Ecto neural progenitor cell (in vitro differentiated cells): ENCODE data around the gene C10orf143.
"Not testable (repeated sequence)": the region's sequence is repeated elsewhere in the genome, so short reads cannot be mapped to it uniquely, and the experiment has no call there.

ENCODE experiments used
- DNase-seq: peaks from one replicate; pipeline ENCODE4 v3.0.0-alpha.2; 2018; ENCODE audit warnings: low spot score

The C10orf143 gene

DNA sequence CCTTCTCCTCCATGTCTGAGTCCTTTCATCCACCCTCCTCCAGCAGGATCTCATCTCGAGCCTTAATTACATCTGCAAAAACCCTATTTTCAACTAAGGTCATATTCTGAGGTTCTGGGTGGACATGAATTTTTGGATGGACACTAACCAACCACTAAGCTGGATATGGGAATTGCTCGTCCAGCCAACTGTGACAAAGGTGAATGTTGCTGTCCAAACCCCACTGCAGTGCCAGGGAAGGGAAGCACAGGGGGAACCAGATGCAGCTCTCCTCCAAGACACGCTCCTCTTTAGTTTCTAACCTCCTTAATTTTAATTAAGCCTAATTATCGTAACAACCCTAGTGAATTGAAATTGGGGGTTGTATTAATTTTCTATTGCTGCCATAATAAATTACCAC, 81.4 kb downstream of the C10orf143 start:
- DNase-seq: no peak

DNA sequence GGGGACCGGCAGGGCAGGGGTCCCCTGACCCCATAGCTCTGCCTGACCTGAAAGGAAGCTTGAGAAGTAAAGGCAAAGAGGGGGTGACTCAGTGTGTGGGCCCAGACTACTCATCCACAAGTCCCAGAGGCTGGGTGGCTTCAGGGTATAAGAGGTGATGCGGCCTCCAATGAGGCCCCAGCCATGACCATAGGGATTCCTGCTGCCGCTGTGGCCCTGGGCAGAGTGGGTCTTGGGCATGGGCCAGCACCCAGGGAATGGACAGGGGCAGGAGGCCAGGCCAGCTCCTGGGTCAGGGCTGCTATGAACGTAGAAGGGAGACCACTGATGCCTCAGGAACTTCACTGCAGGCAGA, 82.2 kb downstream of the C10orf143 start:
- DNase-seq: no peak

DNA sequence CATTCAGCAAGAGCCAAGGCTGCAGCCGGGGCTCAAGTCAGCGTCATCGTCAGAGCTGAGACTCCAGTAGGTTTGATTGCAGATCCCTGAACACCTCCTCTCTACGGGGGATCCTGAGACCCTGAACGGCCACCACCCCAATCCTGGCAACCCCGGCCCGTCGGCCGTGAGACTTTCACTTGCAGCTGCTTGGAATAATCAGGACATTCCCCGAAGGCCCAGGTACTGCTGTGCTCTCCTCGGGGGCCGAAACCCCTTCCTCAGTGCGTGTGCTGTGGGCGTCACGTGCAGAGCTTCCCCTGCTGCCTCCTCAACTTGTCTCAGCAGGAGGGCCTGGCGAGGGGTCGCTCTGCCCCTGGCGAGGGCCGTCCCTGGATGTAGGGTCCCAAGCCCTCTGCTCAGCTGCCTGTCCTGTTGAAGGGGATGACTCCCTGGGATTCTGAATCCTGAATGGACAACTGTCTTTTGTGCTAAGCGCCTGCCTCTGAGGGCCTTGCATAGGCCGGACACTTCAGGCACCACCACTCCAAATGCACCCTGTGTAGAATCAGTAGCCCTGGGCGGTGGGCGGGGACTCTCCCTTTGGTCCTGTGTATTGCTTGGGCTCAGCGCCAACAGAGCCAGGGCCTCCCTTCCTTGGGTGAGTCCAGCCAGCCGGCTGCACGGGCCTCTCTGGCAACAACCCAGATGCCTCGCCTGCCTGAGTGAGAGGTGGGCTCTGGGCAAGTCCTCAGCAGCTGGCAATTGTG, 82.7 kb downstream of the C10orf143 start:
- no peak for DNase-seq

DNA sequence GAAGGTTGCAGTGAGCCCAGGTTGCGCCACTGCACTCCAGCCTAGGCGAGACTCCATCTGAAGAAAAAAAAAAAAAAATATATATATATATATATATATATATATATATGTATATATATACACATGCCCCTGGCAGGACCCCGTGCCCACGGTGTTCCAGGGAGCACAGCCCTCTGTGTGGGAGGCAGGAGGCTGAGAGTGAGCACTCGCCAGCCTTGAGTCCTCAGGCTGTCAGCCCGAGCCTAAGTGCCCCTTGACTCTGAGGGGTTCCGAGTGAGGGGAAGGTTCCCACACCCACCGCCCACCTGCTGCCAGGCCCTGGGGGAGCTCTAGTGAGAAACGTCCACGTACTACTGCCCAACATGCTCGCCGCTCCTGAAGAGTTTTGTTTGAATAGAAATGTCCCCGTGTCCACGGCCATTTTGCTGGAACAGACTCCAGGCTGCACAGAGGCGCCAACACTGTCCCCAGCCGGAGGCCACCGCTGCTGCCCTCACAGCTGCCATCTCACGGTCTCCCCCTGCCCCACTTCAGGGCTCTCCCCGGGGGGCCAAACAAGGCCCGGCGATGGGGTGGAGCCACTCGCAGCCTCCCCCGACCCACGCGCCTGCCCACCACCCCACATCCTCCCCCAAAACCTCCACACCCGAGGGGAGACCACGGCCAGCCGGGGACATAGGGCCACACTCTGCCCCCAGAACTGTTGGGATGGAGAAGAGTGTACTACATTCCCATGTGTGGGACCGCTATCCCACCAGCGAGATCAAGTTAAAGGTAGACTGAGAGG, 83.8 kb downstream of the C10orf143 start:
- no peak for DNase-seq

DNA sequence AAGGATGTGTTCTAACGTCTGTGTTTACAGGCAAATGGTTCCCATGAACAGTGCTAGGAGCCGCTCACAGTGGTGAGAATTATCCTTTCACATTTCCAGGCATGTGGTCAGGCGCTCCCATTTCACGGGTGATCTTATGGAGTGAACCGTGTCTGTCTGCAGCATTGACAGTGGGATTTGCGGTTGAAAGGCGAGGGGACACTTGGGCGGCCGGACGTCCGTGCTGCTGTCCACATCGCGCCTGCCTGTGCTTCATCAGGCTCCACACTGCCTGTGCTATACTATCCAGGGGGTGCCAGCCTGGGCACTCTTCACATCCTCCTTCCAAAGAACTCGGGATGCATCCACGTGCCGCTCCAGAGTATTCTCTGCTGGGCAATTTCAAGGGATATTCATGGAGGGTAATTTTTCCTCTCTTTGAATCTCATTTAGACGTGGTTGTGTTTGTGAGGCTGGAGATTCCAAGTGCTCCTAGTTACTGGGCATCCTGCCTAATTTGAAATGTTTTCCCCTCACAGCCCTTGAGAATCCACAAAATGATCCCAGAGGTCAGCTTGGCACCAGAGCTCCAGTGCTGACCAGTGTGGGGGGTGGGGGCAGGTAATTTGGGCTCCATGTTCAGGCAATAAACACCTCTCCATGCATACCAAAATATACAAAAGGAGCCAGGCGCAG, 84.7 kb downstream of the C10orf143 start:
- no peak for DNase-seq

DNA sequence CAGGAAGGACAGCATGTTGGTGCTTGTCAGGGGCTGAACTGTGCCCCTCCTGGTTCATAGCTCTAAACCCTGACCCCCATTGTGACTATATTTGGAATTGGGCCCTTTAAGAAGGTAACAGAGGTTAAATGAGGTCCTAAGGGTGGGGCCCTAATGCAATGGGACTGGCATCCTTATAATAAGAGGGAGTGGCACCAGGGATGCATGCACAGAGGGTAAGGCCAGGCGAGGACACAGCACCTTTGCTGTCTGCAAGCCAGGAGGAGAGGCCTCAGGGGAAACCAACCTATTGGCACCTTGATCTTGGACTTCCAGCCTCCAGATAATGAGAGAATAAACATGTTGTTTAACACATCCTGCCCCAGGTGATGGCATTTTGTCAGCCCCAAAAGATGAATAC, 85.3 kb downstream of the C10orf143 start:
- no peak for DNase-seq

DNA sequence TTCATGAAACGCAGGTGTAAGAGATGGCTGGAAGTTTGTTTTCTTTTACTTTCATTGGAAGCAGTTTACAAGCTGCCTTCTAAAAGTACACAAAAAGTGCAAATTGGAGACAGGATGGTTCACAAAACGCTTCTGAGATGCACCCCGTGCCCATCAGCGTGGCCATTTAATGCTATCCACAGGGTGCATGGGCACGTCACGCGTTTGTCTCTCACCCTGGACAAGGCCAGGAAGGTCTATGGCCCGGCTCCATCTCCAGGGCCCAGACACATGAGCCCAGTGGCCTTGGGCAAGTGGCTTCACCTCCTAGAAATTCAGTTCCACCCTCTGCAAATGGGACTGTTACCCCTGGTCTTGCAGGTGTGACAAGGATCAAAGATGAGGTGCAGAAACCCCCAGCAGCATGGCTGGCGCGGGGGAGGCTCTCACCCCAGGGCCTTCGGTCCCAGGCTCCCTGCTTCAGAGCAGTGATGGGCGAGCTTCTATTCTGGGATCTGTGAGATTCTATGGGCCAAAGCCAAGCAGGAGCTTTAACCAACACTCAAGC, 85.8 kb downstream of the C10orf143 start:
- no peak for DNase-seq

DNA sequence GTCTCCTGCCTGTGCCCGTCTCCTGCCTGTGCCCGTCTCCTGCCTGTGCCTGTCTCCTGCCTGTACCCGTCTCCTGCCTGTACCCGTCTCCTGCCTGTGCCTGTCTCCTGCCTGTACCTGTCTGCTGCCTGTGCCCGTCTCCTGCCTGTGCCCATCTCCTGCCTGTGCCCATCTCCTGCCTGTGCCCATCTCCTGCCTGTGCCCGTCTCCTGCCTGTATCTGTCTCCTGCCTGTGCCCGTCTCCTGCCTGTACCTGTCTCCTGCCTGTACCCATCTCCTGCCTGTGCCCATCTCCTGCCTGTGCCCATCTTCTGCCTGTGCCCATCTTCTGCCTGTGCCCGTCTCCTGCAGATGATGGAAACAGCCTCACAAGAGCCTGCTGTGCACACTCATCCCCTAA, 86.3 kb downstream of the C10orf143 start:
- not testable (repeated sequence) for DNase-seq

DNA sequence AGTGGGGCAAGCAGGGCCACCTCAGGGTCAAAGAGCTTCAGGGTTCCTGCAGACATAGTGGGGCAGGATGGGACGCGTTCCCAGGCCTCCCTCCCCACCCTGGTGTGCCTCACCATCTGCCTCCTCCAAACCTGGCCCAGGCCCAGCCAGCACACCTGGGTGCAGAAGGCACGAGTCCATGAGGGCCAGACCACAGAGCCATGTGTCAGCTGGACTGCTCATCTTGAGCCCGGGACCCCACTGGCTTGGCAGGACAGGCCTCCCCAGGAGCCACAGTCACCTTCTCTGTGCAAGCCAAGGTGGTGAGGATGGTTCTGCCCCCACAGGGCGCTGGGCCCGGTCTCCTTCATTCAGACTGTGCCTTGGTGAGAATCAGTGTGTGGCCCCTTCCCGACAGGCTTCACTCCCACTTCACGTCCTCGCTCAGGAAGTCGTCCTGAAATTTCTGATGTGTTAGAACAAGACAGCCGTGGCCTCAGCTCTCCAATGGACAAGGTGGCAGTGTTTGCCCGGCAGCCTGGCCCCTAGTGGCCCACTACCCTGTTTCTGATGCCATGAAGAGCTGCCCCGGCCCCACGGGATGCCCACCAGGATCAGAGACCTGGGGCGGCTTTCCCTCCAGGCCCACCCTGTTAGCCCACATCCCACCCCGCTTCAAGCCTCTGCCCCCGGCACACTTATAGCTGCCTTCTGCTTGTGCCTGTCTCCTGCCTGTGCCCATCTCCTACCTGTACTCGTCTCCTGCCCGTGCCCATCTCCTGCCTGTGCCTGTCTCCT, 87.0 kb downstream of the C10orf143 start:
- DNase-seq: no peak

DNA sequence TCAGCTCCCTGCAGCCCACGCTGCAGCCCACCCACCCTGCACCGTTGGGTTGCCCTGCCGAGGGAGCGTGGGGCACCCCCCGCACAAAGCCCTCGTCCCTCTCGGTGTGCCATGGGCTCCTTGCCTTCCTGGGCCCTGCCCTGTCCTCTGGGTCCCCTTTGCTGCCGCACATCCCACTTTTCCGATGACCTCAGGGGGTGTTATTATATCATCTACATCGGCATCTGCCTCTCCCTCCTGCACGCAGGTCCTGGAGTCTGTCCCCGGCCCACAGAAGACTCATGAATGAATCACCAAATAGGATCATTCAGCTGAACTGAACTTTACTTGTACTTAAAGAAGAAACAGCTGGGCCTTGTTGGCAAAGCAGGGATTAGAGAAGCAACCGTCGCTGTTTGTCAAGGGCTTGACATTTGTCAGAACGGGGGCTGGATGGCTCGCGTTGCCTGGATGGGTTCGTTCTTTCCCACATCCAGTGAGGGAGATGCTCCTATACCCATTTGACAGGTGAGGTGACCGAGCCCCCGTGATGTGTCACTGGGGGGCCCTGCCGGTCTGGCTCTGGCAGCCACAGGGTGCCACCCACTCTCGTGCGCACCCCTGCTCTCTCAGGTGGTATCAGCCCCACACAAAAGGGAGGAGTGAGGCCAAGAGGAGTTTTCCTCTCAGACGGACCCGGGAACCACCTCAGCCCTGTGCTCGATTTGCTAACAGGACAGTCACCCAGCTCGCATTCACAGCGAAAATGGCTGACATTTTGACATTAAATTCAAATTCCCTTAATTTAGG, 87.9 kb downstream of the C10orf143 start:
- DNase-seq: peak; percentile 43

DNA sequence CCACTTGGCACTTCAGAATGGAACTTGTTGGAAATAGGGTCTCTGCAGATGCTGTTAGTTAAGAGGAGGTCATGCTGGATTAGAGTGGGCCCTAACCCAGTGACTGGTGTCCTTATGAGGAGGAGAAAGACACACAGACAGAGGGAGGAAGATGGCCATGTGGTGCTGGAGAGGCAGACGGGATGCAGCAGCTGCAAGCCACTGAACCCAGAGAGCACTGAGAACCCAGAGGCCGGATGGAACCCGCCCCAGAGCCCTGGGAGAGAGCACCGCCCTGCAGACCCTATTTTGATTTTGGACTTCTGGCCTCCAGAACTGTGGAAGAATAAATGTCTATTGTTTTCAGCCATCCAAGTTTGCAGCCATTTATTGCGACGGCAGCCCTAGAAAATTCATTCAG, 88.5 kb downstream of the C10orf143 start:
- peak; percentile 19 for DNase-seq

DNA sequence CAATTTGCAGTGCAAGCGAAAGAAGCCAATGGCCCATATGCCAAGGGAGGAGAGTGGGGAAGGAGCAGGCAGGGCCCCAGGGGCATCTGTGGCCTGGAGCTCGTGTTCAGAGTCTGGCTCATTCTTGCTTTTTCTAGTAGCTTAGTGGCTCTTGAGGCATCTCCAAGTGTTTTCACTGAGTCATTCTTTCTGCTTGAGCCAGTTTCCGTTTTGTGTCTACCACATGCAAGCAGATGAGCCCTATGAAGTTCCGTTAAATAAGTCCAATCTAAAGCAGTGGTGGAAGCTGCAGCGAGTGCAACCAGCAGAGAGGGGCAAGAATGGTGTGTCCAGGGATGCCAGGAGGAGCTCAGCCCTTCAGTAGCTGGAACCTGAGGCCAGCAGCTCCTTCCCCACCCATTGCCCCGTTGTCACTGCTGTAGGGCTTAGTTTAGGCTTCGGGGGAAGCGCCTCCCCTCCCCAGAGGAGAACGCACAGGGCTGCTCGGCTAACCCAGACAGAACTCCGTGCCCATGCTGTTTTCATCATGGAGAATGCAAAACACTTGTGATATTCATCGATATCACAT, 89.2 kb downstream of the C10orf143 start:
- peak; percentile 27 for DNase-seq

DNA sequence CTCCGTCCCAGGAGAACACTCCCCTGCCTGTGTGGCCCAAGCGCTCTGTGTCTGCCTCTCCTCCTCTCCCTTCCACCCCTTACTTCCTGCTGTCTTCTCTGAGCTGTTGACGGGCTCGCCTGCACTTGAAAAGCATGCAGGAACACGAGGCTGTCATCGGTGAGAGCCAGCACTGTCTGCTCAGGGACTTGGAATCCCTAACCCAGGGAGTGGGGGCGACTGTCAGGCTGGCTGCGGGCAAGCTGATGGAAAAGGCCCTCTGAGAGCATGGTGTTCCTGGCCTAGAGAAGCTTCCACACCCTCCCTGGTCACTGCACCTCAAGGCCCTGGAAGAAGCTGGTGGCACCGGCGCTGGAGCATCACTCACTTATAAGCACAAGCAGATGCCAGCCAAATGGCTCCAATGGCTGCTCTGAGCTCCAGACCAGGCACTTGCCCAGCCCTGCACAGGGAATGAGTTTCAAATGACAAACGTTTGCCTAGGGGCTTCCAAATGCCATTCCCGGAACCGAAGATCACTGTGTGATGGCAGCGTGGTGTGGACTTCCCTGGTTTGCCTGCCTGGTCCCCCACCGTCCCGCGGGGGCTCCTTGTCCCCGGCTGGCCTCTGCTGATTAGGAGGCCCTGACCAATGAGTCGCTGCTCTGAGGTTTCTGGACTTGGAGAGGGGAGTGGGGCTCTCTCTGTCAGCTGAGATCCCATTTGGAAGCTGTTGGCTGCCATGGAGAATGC, 89.8 kb downstream of the C10orf143 start:
- peak; percentile 39 for DNase-seq

DNA sequence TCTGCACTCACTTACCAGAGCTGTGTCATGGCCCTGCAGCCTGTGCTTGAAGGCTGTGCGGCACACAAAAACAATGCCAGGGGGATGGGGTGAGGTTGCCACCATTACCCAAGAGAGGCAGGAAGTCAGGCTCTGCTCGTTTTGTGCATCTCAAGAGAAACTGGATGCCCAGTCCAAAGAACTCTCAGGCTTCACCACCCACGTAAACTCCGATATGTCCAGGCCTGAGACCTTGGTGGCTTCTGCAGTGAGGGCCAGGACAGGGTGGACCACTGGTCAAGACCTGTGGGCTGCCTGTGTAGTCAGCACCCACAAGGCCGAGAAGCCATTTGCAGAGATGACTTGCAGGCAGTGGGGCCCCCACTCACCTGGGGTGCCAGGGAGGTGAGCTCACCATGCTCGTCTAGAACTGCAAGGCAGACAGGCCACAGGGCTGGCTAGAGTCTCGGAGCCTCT, 91.9 kb downstream of the C10orf143 start:
- peak; percentile 28 for DNase-seq

DNA sequence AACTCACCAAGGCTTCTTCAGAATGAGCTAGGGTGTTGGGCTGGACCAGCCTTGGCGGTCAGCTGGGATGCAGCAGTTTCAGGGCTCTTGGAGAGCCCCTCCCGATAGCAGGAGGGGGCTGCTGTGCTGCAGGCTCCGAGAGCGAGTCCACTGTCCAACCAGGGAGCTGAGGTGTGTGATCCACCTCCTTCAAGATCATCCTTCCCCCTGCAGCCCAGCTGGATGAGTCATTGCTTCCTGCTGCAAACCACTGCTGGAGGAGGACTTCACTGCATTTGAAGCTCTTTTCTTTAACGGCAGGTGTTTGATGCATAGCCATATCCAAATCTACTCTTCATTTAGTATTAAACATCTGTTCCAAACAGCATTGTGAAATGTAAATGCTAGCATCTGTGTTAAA, 92.4 kb downstream of the C10orf143 start:
- peak; percentile 27 for DNase-seq

DNA sequence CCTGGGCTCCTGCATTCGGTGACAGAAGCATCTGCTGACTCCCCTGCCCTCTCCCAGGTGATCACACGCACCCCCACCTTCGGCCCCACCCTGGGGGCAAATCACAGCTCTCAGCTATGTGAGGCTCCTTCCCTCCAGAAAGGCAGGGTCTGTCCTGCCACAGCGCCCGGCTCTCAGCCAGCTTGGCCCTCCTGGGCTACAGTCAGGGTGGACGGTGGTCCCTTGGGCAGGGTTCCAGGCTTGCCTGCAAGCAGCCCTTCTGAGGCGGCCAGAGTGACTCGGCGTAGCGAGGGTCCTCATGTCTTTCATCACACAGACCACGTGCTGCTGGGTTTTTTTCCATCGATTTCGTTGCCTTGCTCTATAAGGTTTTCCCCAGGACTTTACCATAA, 93.0 kb downstream of the C10orf143 start:
- no peak for DNase-seq

DNA sequence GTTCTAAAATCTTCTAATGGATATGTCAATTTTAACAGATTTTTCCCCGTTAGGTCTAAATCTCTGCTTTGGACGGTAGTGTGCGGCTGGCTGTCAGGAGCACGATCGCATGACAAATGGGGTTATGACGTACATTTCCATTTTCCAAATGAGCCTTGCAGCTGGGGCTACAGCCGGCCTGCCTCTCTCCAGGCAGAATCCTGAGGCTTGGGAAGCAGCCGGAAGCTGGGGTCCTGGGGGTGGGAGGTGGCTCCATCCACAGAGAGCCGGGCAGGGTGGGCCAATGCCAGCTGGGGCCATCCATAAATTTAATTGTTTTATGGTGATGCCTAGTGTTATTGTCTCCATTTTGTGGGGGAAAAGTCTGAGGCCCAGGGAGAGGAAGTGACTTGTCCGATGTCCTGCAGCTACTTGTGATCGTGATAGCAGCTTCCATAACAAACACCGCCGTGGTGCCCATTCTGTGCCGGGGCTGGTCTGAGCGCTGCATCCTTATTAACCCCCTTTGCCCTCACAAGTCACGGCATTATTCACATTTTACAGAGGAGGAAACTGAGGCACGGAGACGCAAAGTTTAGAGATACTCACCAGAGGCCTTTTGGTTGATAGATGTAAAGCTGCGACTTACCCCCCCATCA, 93.5 kb downstream of the C10orf143 start:
- DNase-seq: peak; percentile 29

DNA sequence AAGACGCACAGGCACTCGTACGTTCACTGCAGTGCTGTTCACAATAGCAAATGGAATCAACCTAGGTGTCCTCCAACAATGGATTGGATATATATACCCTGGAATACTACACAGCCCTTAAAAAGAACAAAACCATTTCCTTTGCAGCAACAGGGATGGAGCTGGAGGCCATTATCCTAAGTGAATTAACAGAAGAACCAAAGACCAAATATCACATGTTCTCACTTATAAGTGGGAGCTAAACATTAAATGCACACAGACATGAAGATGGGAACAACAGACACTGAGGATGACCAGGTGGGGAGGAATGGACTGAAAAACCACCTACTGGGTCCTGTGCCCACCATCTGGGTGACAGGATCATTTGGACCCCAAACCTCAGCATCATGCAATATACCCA, 94.5 kb downstream of the C10orf143 start:
- DNase-seq: no peak

DNA sequence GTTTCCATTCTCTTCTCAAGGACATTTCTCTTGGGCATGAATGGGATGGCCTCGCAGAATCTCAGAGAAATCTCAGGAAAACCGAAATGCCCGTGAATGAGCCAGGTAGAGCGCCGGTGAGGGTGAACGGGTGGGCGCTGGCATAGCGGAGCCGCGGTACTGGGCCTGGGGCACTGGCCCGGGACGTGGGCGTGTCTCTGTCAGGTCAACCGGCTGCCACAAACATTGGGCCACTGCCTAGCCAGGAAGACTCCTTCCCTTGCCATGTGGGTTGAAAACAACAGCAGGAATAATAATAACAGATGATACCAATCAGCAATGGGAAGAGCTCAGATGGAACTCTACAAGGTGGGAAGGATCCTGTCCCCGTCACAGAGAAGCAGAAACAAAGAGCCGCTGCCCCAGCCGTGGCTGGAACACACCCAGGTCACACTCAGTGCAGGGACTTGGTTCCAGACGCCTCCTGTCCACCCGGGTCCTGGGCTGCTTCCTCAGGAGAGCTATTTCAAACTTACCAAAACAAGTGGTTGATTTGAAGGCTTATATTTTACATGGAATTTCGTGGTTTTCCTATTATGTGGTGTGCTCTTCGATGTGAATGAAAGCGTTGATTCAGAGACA, 95.4 kb downstream of the C10orf143 start:
- DNase-seq: no peak
